Mesendoderm (in vitro differentiated cells): ENCODE measurements around the gene UBE2V1.

ENCODE experiments used
- DNase-seq: peaks from one replicate; pipeline ENCODE4 v3.0.0; 2013
- H2AK5ac ChIP-seq: 2 replicates; pipeline ENCODE4 v1.6.1; 2013; ENCODE audit warnings: low read length, inconsistent platforms
- H2BK120ac ChIP-seq: 2 replicates; pipeline ENCODE4 v1.6.1; 2013; ENCODE audit warnings: low read depth, mild to moderate bottlenecking, low read length, moderate library complexity, mixed read lengths
- H2BK15ac ChIP-seq: replicated peaks from 2 replicates; pipeline ENCODE4 v1.6.1; 2013; ENCODE audit warnings: low read depth, mild to moderate bottlenecking, moderate library complexity
- H2BK5ac ChIP-seq: 2 replicates; pipeline ENCODE4 v1.6.1; 2013; ENCODE audit warnings: low read length, inconsistent platforms
- H3K18ac ChIP-seq: 2 replicates; pipeline ENCODE4 v1.6.1; 2013; ENCODE audit warnings: mild to moderate bottlenecking, low read length, mixed read lengths
- H3K23ac ChIP-seq: one replicate; pipeline ENCODE4 v1.6.1; 2013; ENCODE audit warnings: low read length
- H3K27ac ChIP-seq: 2 replicates; pipeline ENCODE4 v1.5.1; 2013; ENCODE audit warnings: low read depth, mild to moderate bottlenecking, inconsistent platforms, low read length, moderate library complexity
- H3K27me3 ChIP-seq: 2 replicates; pipeline ENCODE4 v1.6.1; 2013; ENCODE audit warnings: low read length, control low read depth, mild to moderate bottlenecking, inconsistent platforms; ENCODE audit not compliant: insufficient read depth, poor library complexity
- H3K36me3 ChIP-seq: 2 replicates; pipeline ENCODE4 v1.6.1; 2013; ENCODE audit warnings: low read length, inconsistent platforms; ENCODE audit not compliant: control insufficient read depth, insufficient read depth
- H3K4ac ChIP-seq: one replicate; pipeline ENCODE4 v1.6.1; 2013; ENCODE audit warnings: low read depth, mild to moderate bottlenecking, low read length, moderate library complexity
- H3K4me1 ChIP-seq: 2 replicates; pipeline ENCODE4 v1.6.1; 2013; ENCODE audit warnings: low read depth, low read length, inconsistent platforms; ENCODE audit not compliant: control insufficient read depth
- H3K4me2 ChIP-seq: 2 replicates; pipeline ENCODE4 v1.6.1; 2013; ENCODE audit warnings: low read length
- H3K4me3 ChIP-seq: 2 replicates; pipeline ENCODE4 v1.5.1; 2013; ENCODE audit warnings: mild to moderate bottlenecking, low read length
- H3K56ac ChIP-seq: one replicate; pipeline ENCODE4 v1.6.1; 2013; ENCODE audit warnings: low read length
- H3K79me1 ChIP-seq: 2 replicates; pipeline ENCODE4 v1.6.1; 2013; ENCODE audit warnings: low read length, inconsistent platforms
- H3K79me2 ChIP-seq: 2 replicates; pipeline ENCODE4 v1.6.1; 2013; ENCODE audit warnings: mild to moderate bottlenecking, low read length; ENCODE audit not compliant: control insufficient read depth, insufficient read depth
- H3K9ac ChIP-seq: 2 replicates; pipeline ENCODE4 v1.6.1; 2013; ENCODE audit warnings: low read length, inconsistent platforms
- H4K5ac ChIP-seq: one replicate; pipeline ENCODE4 v1.6.1; 2013; ENCODE audit warnings: low read length
- H4K8ac ChIP-seq: one replicate; pipeline ENCODE4 v1.6.1; 2013; ENCODE audit warnings: low read depth, mild to moderate bottlenecking, control low read depth, low read length, moderate library complexity
- WGBS: extraction: QIAGEN DNeasy Blood & Tissue Kit; methylation state at CpG from one replicate; pipeline ENCODE4 v1.1.7; 2013; ENCODE audit warnings: low lambda C conversion rate, missing lambda C conversion rate; ENCODE audit not compliant: insufficient coverage; ENCODE audit errors: extremely low coverage; 5-methylcytosine and 5-hydroxymethylcytosine counted together

UBE2V1 gene

GRCh38 chr20:50144362-50144761, 31.4 kb upstream of the UBE2V1 start:
- no CpG with 5 or more reads among the region's 4 CpGs for WGBS
- peaks cover 13% of the 10 kb centered on the region for H3K36me3 ChIP-seq
- peak; percentile 42 for DNase-seq

DNA sequence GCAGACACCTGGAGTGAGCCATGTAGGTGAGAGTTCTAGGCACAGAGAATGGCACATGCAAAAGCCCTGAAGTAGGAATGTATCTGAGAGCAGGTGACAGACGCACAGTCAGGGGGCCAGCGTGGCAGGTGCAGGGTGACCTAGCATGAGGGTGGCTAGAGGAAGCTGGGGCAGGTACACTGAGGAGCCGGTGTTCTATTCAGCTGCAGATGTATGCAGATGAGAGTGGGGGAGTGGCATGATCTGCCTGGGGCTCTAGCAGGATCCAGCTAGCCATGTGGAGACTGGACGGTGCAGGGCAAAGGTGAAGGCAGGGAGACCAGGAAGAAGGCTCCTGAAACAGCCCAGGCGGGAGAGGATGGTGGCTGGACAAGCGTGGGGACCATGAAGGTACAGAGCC, 29.9 kb upstream of the UBE2V1 start:
- Histone ChIP-seq H3K27me3 (no peaks in the 10 kb centered on the region), H3K4me3 (no peak overlapping the region), H3K18ac (no peak overlapping the region), H3K4me1 (peaks cover 6% of the 10 kb centered on the region), H2BK120ac (no peak overlapping the region), H3K56ac (peak overlapping the region; percentile 27), H3K4ac (no peak overlapping the region), H3K79me2 (peaks cover 45% of the 10 kb centered on the region), H2BK5ac (no peak overlapping the region), H3K36me3 (peaks cover 13% of the 10 kb centered on the region), H2BK15ac (no peak overlapping the region), H3K79me1 (peaks cover 31% of the 10 kb centered on the region), H4K5ac (no peak overlapping the region), H3K9ac (no peak overlapping the region), H2AK5ac (no peak overlapping the region), H4K8ac (no peak overlapping the region), H3K4me2 (no peak overlapping the region), H3K23ac (no peak overlapping the region), H3K27ac (peak overlapping the region; percentile 3)
- WGBS, result no CpG with 5 or more reads among the region's 6 CpGs
- peak; percentile 43 for DNase-seq

More at GRCh38 chr20:50144362-50144761, 31.4 kb upstream of the UBE2V1 start:
- H3K23ac ChIP-seq, result no peak overlapping the region
- H3K27me3 ChIP-seq, result no peaks in the 10 kb centered on the region
- H4K8ac ChIP-seq, result no peak overlapping the region
- H3K4me3 ChIP-seq, result no peak overlapping the region
- H4K5ac ChIP-seq, result no peak overlapping the region
- no peak overlapping the region for H2AK5ac ChIP-seq
- H3K18ac ChIP-seq, result no peak overlapping the region
- no peak overlapping the region for H3K4ac ChIP-seq
- H3K79me2 ChIP-seq, result peaks cover 57% of the 10 kb centered on the region
- H2BK120ac ChIP-seq, result no peak overlapping the region
- no peak overlapping the region for H3K4me2 ChIP-seq
- peaks cover 6% of the 10 kb centered on the region for H3K4me1 ChIP-seq
- no peak overlapping the region for H3K56ac ChIP-seq
- no peak overlapping the region for H3K27ac ChIP-seq
- no peak overlapping the region for H2BK5ac ChIP-seq
- no peak overlapping the region for H2BK15ac ChIP-seq
- H3K9ac ChIP-seq, result no peak overlapping the region
- H3K79me1 ChIP-seq, result peaks cover 36% of the 10 kb centered on the region

- Histone ChIP-seq H3K23ac (no peak overlapping the region), H3K79me1 (peaks cover 33% of the 10 kb centered on the region), H3K18ac (no peak overlapping the region), H2BK15ac (no peak overlapping the region), H3K36me3 (peaks cover 13% of the 10 kb centered on the region), H3K4me1 (peaks cover 1% of the 10 kb centered on the region), H4K8ac (no peak overlapping the region), H4K5ac (no peak overlapping the region), H3K56ac (no peak overlapping the region), H3K9ac (no peak overlapping the region), H3K27me3 (no peaks in the 10 kb centered on the region), H2BK5ac (no peak overlapping the region), H3K27ac (no peak overlapping the region), H2AK5ac (no peak overlapping the region), H3K4me2 (no peak overlapping the region), H3K4me3 (no peak overlapping the region), H2BK120ac (no peak overlapping the region), H3K79me2 (peaks cover 43% of the 10 kb centered on the region), H3K4ac (no peak overlapping the region)
- WGBS, result no CpG with 5 or more reads among the region's 12 CpGs
- no peak for DNase-seq
These were observed 29.0 kb upstream of the UBE2V1 start for GRCh38 chr20:50141811-50142561.

- Histone ChIP-seq H3K79me1 (peaks cover 29% of the 10 kb centered on the region), H2AK5ac (no peak overlapping the region), H3K23ac (no peak overlapping the region), H3K18ac (no peak overlapping the region), H3K4me2 (no peak overlapping the region), H3K79me2 (peaks cover 35% of the 10 kb centered on the region), H3K4ac (no peak overlapping the region), H3K36me3 (peaks cover 13% of the 10 kb centered on the region), H2BK120ac (no peak overlapping the region), H4K5ac (no peak overlapping the region), H3K56ac (no peak overlapping the region), H2BK15ac (no peak overlapping the region), H3K9ac (no peak overlapping the region), H2BK5ac (no peak overlapping the region), H3K4me1 (no peaks in the 10 kb centered on the region), H4K8ac (no peak overlapping the region), H3K27ac (no peak overlapping the region), H3K4me3 (no peak overlapping the region), H3K27me3 (no peaks in the 10 kb centered on the region)
- no CpG with 5 or more reads among the region's 6 CpGs for WGBS
- no peak for DNase-seq
These were observed 28.2 kb upstream of the UBE2V1 start for GRCh38 chr20:50141018-50141675.

DNA sequence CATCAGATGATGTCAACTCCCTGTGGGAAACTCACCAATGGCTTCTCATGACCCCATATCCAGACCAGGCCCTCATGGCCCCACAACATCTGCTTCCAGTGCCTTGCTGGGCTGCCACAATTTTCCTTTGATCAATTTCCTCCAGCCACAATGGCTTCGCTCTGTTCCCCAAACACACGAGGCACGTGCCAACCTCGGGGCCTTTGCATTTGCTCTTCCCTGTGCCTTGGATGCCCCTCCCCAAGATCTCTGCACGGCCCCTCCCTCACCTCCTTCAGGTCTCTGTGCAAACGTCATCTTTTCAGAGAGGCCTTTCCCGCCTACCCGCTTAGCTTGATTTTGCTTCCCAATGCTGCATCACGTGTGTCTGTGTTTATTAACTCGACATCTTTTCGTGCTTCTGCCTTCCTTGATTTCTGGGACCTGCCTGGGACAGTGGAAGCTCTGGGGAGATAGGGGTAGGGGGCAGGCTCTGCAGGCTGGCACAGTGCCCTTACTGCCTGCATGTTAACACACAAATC, 27.4 kb upstream of the UBE2V1 start:
- Histone ChIP-seq H2BK120ac (no peak overlapping the region), H3K56ac (no peak overlapping the region), H3K23ac (no peak overlapping the region), H4K8ac (no peak overlapping the region), H3K79me2 (peaks cover 29% of the 10 kb centered on the region), H2AK5ac (no peak overlapping the region), H3K27ac (no peak overlapping the region), H3K4ac (no peak overlapping the region), H3K18ac (no peak overlapping the region), H3K36me3 (peaks cover 13% of the 10 kb centered on the region), H2BK5ac (no peak overlapping the region), H3K27me3 (no peaks in the 10 kb centered on the region), H3K4me2 (no peak overlapping the region), H3K9ac (no peak overlapping the region), H3K4me1 (no peaks in the 10 kb centered on the region), H3K4me3 (no peak overlapping the region), H3K79me1 (peaks cover 29% of the 10 kb centered on the region), H4K5ac (no peak overlapping the region), H2BK15ac (no peak overlapping the region)
- no CpG with 5 or more reads among the region's 11 CpGs for WGBS
- no peak for DNase-seq
